Activated CD8-positive, alpha-beta memory T cell treated with anti-CD3 and anti-CD28 coated beads, Interleukin-2, amount 50 U/mL, for 1 hour (primary cell): ENCODE data around the gene TTC21B.
"Not testable (repeated sequence)": the region's sequence is repeated elsewhere in the genome, so short reads cannot be mapped to it uniquely, and the experiment has no call there.

Source experiments
- DNase-seq: peaks from one replicate; pipeline ENCODE4 v3.0.0-alpha.2; 2020; ENCODE audit errors: extremely low read depth

The TTC21B gene

GRCh38 chr2:165886487-165887146 is 67.0 kb downstream of the TTC21B start:
- no peak for DNase-seq

GRCh38 chr2:165877565-165878550 is 75.7 kb downstream of the TTC21B start:
- DNase-seq, result no peak

GRCh38 chr2:165876712-165877111 is 76.9 kb downstream of the TTC21B start:
- DNase-seq, result no peak

- no peak for DNase-seq
Measured at GRCh38 chr2:165876269-165876668, 77.3 kb downstream of the TTC21B start.

- DNase-seq, result no peak
Measured at GRCh38 chr2:165874445-165875039, 79.0 kb downstream of the TTC21B start.

GRCh38 chr2:165872101-165872791 is 81.3 kb downstream of the TTC21B start:
- no peak for DNase-seq

- DNase-seq, result no peak
Measured at GRCh38 chr2:165871025-165871424, 82.6 kb downstream of the TTC21B start.

- DNase-seq, result no peak
Measured at GRCh38 chr2:165870346-165870745, 83.2 kb downstream of the TTC21B start.

GRCh38 chr2:165868211-165868610 is 85.4 kb downstream of the TTC21B start:
- DNase-seq, result no peak

GRCh38 chr2:165864296-165864695 is 89.3 kb downstream of the TTC21B start:
- no peak for DNase-seq

GRCh38 chr2:165863810-165864261 is 89.7 kb downstream of the TTC21B start:
- DNase-seq, result no peak

- DNase-seq, result not testable (repeated sequence)
Measured at GRCh38 chr2:165861083-165861482, 92.5 kb downstream of the TTC21B start.

- DNase-seq, result not testable (repeated sequence)
Measured at GRCh38 chr2:165859723-165860122, 93.9 kb downstream of the TTC21B start.

- DNase-seq, result no peak
Measured at GRCh38 chr2:165857876-165858275, 95.7 kb downstream of the TTC21B start.

GRCh38 chr2:165852394-165852793 is 101.2 kb downstream of the TTC21B start:
- no peak for DNase-seq

- no peak for DNase-seq
Measured at GRCh38 chr2:165847001-165847400, 106.6 kb downstream of the TTC21B start.

- DNase-seq, result no peak
Measured at GRCh38 chr2:165846056-165846455, 107.5 kb downstream of the TTC21B start.

- no peak for DNase-seq
Measured at GRCh38 chr2:165844216-165844615, 109.4 kb downstream of the TTC21B start.

GRCh38 chr2:165843351-165843750 is 110.2 kb downstream of the TTC21B start:
- DNase-seq, result no peak

GRCh38 chr2:165840333-165840958 is 113.1 kb downstream of the TTC21B start:
- DNase-seq, result no peak

- no peak for DNase-seq
Measured at GRCh38 chr2:165839610-165840009, 114.0 kb downstream of the TTC21B start.
